HG02981 (cell line): ENCODE measurements around the gene PDE7B.

Source experiments
- ATAC-seq: cut with Tn5 transposase; IDR thresholded peaks from one replicate; pipeline ENCODE4 v1.9.1; 2021; ENCODE audit warnings: mild to moderate bottlenecking, moderate library complexity; ENCODE audit not compliant: unreplicated experiment

The PDE7B gene

GRCh38 chr6:136063096-136063495 is 211.6 kb downstream of the PDE7B start:
- ATAC-seq: no peak

GRCh38 chr6:136066005-136066404 is 214.5 kb downstream of the PDE7B start:
- ATAC-seq: no peak

GRCh38 chr6:136067731-136068341 is 216.3 kb downstream of the PDE7B start:
- ATAC-seq: no peak

DNA sequence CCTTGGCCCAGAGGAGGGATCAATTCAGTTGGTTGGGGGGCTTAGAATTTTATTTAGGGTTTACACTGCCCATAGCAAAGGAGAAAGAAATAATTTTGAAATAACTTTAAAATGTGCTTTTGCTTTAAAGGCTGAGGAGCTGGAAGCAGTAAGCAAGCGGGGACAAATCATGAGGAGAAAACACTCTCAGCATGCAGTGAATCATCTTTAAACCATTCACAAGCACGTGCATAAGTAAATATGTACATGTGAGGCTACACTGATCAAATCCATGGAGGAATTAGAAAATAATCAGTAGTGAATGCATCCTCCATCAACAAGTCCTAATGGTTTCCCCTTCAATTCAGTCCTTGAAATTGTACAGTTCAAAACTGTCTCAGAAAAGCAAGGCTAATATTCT is 217.6 kb downstream of the PDE7B start:
- no peak for ATAC-seq

DNA sequence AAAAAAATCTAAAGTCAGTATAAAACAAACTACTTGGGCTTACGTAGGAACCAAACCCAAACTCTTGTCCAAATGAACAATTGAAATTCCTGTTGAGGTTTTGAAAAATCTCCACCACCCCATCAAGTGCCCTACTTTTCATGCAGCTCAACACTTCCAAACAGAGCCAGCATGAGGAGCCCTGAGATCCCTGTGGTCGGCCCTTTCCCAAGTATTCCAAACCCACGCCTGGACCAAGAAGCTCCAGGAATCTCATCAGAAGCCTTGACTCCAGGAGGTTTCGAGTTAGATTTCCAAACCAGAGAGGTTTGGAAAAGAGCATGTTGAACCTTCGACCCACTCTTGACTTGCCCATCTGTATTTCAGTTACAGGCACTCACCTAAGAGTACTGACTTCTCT is 219.3 kb downstream of the PDE7B start:
- ATAC-seq: no peak

DNA sequence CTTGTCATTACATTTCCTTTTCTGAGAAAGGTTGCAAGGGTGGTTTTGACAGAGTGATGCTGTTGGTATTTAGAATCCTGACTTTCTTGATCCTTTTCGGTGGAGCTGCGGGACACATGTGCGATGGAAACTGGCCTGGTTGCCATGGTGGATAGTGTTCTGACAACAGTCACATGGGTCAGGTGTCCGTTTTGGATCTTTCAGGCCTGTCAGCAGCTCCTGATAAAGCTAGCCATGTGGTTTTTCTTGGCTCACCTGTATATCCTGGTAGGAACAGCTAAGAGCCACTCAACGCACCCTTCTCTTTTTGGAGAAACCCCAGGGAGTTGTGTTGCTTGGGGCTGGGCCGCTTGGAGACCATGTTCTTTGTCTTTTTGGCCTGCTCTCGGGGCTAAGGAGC is 221.2 kb downstream of the PDE7B start:
- ATAC-seq: no peak

DNA sequence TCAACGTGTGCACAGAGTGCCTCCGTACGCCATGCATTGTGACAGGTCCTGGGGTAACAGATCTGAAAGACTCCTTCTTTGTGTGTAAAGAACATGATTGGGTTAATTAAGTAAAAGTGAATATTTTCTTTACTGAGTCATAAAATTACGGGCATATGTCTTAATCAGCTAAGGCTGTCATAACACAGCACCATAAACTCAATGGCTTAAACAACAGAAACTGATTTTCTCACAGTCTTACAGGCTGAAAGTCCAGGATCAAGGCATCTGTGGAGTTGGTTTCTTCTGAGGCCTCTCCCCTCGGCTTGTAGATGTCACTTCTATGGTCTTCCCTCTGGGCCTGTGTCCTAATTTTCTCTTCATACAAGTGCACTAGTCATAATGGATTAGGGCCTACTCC is 221.7 kb downstream of the PDE7B start:
- ATAC-seq: no peak

- no peak for ATAC-seq
These were observed 225.0 kb downstream of the PDE7B start for GRCh38 chr6:136076496-136076895.

- no peak for ATAC-seq
These were observed 226.5 kb downstream of the PDE7B start for GRCh38 chr6:136077834-136078576.

DNA sequence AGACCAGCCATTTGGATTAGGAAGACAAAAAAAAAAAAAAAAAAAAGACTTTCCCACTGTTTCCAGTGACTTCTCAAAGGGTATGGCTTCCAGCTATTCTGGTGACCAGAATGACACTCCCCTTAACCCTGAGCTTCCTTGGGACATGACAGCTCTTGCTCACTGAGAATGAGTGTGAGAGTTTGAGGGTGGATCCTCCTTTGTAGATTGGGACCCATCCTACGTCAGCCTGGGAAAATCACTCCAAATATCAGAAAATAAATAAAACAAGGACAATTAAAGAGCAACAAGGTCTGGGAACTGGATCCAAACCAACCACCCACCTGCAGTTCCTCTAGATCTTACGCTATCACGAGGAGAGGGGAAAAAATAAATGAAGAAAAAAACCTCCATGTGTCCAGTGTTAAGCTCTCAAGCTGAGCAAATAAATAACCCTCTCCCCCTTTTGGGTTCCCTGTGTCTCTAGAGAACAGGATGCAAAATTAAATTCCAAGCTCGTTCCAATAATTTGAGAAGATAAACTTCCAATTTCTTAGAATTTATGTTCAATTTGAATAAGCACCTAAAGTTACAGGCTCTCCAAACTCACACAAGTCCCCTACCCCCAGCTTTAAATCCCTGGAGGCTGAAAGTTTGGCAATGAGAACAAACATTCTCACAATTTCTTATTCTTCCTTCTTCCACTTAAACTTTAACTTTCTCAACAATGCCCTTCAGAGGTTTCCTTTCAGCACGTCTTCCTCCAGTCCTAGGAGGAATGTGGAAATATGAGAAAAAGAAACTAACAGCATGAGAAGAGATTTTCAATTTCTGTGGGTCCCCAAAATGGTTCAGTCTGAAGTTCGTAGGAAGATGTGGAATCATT is 228.4 kb downstream of the PDE7B start:
- no peak for ATAC-seq

- no peak for ATAC-seq
These were observed 232.0 kb downstream of the PDE7B start for GRCh38 chr6:136083540-136083939.

DNA sequence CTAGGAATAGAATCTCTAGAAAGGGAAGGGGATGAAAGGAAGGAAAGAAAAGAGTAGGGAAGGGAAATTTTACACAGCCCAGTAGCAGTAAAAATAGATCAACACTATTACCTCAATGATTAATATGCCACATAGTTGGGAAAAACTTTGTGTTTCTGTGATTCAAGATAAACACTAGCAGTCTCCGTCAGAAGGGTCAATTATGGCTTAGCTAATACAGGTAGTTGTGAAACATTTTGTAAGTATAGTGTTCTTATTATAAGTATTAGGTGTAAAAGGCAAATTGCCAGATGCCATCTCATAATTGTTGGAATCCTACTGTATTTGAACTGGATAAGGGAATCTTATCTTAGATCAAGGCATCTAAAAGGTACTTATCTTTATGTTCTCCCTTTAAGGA is 232.9 kb downstream of the PDE7B start:
- no peak for ATAC-seq

GRCh38 chr6:136085370-136086115 is 234.0 kb downstream of the PDE7B start:
- ATAC-seq: no peak

DNA sequence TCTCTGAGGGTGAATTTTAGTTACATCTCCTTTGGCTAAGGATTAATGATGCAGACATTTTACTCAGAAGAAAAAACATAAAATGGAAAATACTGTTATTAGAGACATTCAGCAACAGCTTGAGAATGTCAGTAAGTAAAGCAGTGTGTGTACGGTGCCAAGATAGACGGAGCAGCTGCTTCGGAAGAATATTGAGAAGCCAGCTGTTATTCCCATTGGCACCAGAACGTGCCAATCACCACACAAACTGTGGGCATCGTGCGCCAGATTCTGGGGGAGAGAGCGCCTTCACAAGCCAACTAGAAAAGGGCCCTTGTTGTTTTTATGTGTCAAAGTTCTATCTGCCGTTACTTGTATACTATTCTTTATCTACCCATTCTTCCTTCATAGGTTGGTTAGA is 235.2 kb downstream of the PDE7B start:
- ATAC-seq: no peak

DNA sequence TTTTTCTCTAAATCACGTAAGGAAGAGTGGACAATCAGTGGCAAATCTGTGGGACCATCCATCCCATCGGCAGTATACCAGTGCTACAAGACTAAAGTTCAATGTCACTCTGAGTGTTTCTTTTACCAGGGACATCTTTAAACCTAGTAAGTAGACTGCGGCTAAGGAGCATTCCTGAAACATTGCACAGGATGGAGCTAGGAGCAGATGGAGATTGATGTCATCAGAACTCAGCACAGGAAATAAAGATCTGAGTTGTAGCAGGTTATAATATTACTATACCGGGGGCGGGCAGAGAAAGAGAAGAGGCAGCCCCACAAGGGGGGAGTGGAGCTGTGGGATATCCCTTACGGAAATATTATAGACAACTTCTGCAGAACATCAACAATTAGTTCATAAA is 236.5 kb downstream of the PDE7B start:
- ATAC-seq: no peak

GRCh38 chr6:136088693-136089092 is 237.2 kb downstream of the PDE7B start:
- ATAC-seq: no peak

DNA sequence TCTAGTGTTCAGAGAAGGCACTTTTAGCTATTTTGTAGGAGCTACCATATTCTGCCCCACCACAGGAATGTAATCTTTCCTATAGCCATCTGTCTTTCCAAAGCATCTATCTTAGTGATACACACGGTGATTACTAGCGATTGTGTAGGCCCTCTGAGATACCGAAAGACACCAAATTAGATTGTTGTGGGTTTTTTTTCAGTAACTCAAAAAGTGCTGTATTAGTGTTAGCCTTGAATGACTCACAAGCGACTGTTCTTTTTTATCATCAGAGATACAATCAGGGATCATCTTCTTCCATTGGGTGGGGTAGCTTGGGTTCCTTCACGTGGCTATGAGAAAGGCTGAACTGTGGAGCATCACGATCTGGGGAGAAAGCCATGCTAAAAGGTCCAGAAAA is 238.4 kb downstream of the PDE7B start:
- no peak for ATAC-seq

DNA sequence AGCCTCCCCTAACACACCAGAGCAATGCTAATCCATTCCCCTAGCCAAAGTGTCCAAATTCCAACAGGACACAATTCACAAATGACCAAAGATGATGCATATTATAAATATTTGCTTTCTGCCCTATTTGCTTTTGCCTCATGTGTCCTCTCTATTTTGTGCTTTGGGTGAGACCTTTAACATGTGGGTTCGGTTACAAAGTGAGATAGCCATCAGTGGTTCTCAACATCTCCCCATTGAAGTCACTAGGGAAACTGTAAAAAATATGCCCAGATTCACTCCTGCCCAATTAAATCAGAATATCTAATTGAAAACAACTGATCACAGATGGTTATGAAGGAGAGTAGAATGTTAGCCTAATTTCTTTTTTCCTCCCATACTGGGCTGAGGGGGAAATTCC is 239.4 kb downstream of the PDE7B start:
- ATAC-seq: no peak

DNA sequence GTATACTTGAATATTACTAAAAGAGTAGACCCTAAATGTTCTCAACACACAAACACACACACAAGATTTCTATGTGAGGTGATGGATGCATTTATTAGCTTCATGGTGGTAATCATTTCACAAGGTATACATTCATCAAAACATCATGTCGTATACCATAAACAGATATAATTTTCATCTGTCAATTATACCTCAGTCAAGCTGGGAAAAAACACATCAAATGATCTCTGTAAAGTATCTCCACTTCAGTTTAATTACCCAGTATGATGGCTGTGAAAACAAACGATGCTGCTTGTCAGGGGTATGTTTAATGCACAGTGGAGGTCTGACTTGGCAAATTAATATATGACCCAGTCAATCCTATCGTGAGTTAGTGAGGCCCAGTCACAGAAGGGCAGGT is 241.4 kb downstream of the PDE7B start:
- no peak for ATAC-seq

DNA sequence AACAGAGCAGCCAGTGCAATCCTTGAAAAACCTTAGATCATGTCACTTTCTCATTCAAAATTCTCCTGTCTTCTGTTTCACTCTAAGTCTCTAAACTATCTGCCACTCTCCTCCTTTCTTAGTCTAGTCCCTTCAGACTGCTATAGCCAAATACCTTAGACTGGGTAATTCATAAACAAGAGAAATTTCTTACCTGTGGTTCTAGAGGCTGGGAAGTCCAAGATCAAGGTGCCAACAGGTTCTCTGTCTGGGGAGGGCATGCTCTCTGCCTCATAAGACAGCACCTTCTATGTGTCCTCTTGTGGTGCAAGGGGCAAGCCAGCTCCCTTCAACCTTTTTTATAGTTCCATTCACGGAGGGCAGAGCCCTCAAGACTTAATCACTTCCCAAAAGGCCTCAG is 242.3 kb downstream of the PDE7B start:
- no peak for ATAC-seq

GRCh38 chr6:136094812-136095211 is 243.3 kb downstream of the PDE7B start:
- ATAC-seq: no peak
